WTC11 (cell line): ENCODE data around the gene CCM2. TPM values are rescaled to one million over a fixed set of nuclear protein-coding genes. Genes with fewer than 3 reads are reported as not detected.

ENCODE experiments used
- ATAC-seq: fragments of 200-7000 bp; cut with Tn5 transposase; 2 replicates; pipeline ENCODE4 v1.10.0; 2021; ENCODE audit warnings: mild to moderate bottlenecking, moderate library complexity
- CTCF ChIA-PET: fragments of 300-600 bp; sonication (Branson Sonifier 250); formaldehyde crosslinking; loops from one replicate; lab custom pipeline; 2021; ENCODE audit warnings: antibody characterized with exemption; lab: Charles Lee
- POLR2A ChIA-PET: fragments of 350-600 bp; sonication (Branson Sonifier 250); formaldehyde crosslinking; loops from one replicate; lab custom pipeline; 2021; ENCODE audit warnings: antibody characterized with exemption; lab: Charles Lee
- DNase-seq: peaks from one replicate; pipeline ENCODE4 v3.0.0; 2021; ENCODE audit warnings: low spot score
- H3K27ac Mint-ChIP-seq: 2 replicates; pipeline ENCODE4 v1.8.0; 2021; ENCODE audit warnings: mixed read lengths
- H3K27me3 Mint-ChIP-seq: 2 replicates; pipeline ENCODE4 v1.8.0; 2021; ENCODE audit warnings: low read depth, mild to moderate bottlenecking, moderate library complexity, mixed read lengths
- H3K36me3 Mint-ChIP-seq: 2 replicates; pipeline ENCODE4 v1.8.0; 2021; ENCODE audit warnings: mixed read lengths
- H3K4me1 Mint-ChIP-seq: 2 replicates; pipeline ENCODE4 v1.8.0; 2022; ENCODE audit warnings: mixed read lengths
- H3K4me3 Mint-ChIP-seq: 2 replicates; pipeline ENCODE4 v1.8.0; 2021; ENCODE audit warnings: mild to moderate bottlenecking, moderate library complexity, mixed read lengths
- H3K9me3 Mint-ChIP-seq: 2 replicates; pipeline ENCODE4 v1.8.0; 2021; ENCODE audit warnings: mixed read lengths
- ATF6 ChIP-seq: sonication (generic); formaldehyde crosslinking; IDR thresholded peaks from 2 replicates; pipeline ENCODE4 v1.8.1; 2023; ENCODE audit warnings: mild to moderate bottlenecking, missing genetic modification reagents
- CREM ChIP-seq: sonication (generic); formaldehyde crosslinking; IDR thresholded peaks from 2 replicates; pipeline ENCODE4 v1.8.1; 2022; ENCODE audit warnings: mild to moderate bottlenecking, missing genetic modification reagents, moderate library complexity
- CTCF ChIP-seq: fragments of 200-600 bp; IDR thresholded peaks from 2 replicates; pipeline ENCODE4 v1.8.0; 2022; ENCODE audit warnings: antibody characterized with exemption
- E2F5 ChIP-seq: sonication (generic); formaldehyde crosslinking; IDR thresholded peaks from 2 replicates; pipeline ENCODE4 v1.8.1; 2022; ENCODE audit warnings: mild to moderate bottlenecking, moderate library complexity, missing genetic modification reagents
- FOXP1 ChIP-seq: sonication (generic); formaldehyde crosslinking; IDR thresholded peaks from 2 replicates; pipeline ENCODE4 v1.8.0; 2022; ENCODE audit warnings: missing genetic modification reagents, mild to moderate bottlenecking, moderate library complexity, borderline replicate concordance
- GRHL2 ChIP-seq: fragments of 250-450 bp; sonication (Bioruptor Pico); IDR thresholded peaks from 2 replicates; pipeline ENCODE4 v1.8.0; 2022; ENCODE audit warnings: mild to moderate bottlenecking, moderate library complexity; ENCODE audit not compliant: insufficient replicate concordance, severe bottlenecking
- JUN ChIP-seq: sonication (generic); formaldehyde crosslinking; IDR thresholded peaks from 2 replicates; pipeline ENCODE4 v1.8.0; 2023; ENCODE audit warnings: mild to moderate bottlenecking, missing genetic modification reagents
- MAX ChIP-seq: sonication (generic); formaldehyde crosslinking; IDR thresholded peaks from 2 replicates; pipeline ENCODE4 v1.8.0; 2022; ENCODE audit warnings: mild to moderate bottlenecking, missing genetic modification reagents
- NFATC4 ChIP-seq: fragments of 250-450 bp; sonication (Bioruptor Pico); IDR thresholded peaks from 2 replicates; pipeline ENCODE4 v1.9.0; 2021; ENCODE audit warnings: mild to moderate bottlenecking
- NFYB ChIP-seq: sonication (generic); formaldehyde crosslinking; conservative IDR thresholded peaks from 2 replicates; pipeline ENCODE4 v1.8.0; 2022; ENCODE audit warnings: low read depth, missing genetic modification reagents
- OVOL2 ChIP-seq: fragments of 250-450 bp; sonication (Bioruptor Pico); IDR thresholded peaks from 2 replicates; pipeline ENCODE4 v1.9.0; 2021; ENCODE audit warnings: mild to moderate bottlenecking, borderline replicate concordance
- PRRX2 ChIP-seq: fragments of 250-450 bp; sonication (Bioruptor Pico); IDR thresholded peaks from 2 replicates; pipeline ENCODE4 v1.8.0; 2021; ENCODE audit warnings: mild to moderate bottlenecking
- RORB ChIP-seq: fragments of 250-450 bp; sonication (Bioruptor Pico); IDR thresholded peaks from 2 replicates; pipeline ENCODE4 v1.9.0; 2021; ENCODE audit warnings: mild to moderate bottlenecking
- SMAD3 ChIP-seq: sonication (generic); formaldehyde crosslinking; IDR thresholded peaks from 2 replicates; pipeline ENCODE4 v1.8.0; 2022; ENCODE audit warnings: missing genetic modification reagents, mild to moderate bottlenecking, borderline replicate concordance
- SP1 ChIP-seq: sonication (generic); formaldehyde crosslinking; conservative IDR thresholded peaks from 2 replicates; pipeline ENCODE4 v1.8.1; 2022; ENCODE audit warnings: missing genetic modification reagents
- USF1 ChIP-seq: sonication (generic); formaldehyde crosslinking; IDR thresholded peaks from 2 replicates; pipeline ENCODE4 v1.8.0; 2022; ENCODE audit warnings: mild to moderate bottlenecking, missing genetic modification reagents
- ZNF121 ChIP-seq: sonication (generic); formaldehyde crosslinking; IDR thresholded peaks from 2 replicates; pipeline ENCODE4 v1.8.0; 2023; ENCODE audit warnings: missing genetic modification reagents
- ZNF232 ChIP-seq: sonication (generic); formaldehyde crosslinking; IDR thresholded peaks from 2 replicates; pipeline ENCODE4 v1.8.0; 2022; ENCODE audit warnings: mild to moderate bottlenecking, missing genetic modification reagents
- ZNF263 ChIP-seq: sonication (generic); formaldehyde crosslinking; IDR thresholded peaks from 2 replicates; pipeline ENCODE4 v1.8.1; 2022; ENCODE audit warnings: low read depth, mild to moderate bottlenecking, moderate library complexity, missing genetic modification reagents
- ZNF396 ChIP-seq: fragments of 250-450 bp; sonication (Bioruptor Pico); IDR thresholded peaks from 2 replicates; pipeline ENCODE4 v1.8.0; 2021; ENCODE audit warnings: mild to moderate bottlenecking, moderate library complexity, borderline replicate concordance
- ZNF416 ChIP-seq: fragments of 250-450 bp; sonication (Bioruptor Pico); IDR thresholded peaks from 2 replicates; pipeline ENCODE4 v1.9.0; 2021; ENCODE audit warnings: mild to moderate bottlenecking, inconsistent platforms
- ZSCAN18 ChIP-seq: fragments of 250-450 bp; sonication (Bioruptor Pico); IDR thresholded peaks from 2 replicates; pipeline ENCODE4 v2.1.2; 2022; ENCODE audit warnings: mild to moderate bottlenecking, moderate library complexity
- total RNA-seq: library from RNA; stranded (reverse); gene quantifications from 3 replicates; pipeline ENCODE4 v1.2.3, GENCODE V29; 2021

CCM2 gene
- total RNA-seq, 1 experiment from 2014 or later: 32.7 TPM

- H3K27me3 Mint-ChIP-seq: peaks cover 26% of the 10 kb centered on the region
- H3K4me1 Mint-ChIP-seq: no peaks in the 10 kb centered on the region
- ATAC-seq: no peak
- H3K4me3 Mint-ChIP-seq: no peak overlapping the region
- H3K9me3 Mint-ChIP-seq: no peaks in the 10 kb centered on the region
- H3K27ac Mint-ChIP-seq: no peak overlapping the region
- no peaks in the 10 kb centered on the region for H3K36me3 Mint-ChIP-seq
- POLR2A ChIA-PET: no interaction called here
- CTCF ChIA-PET: interaction anchor here (0.7 kb wide), 1 partner anchor 168 kb away, joined by 3 read pairs; no protein-coding TSS in a partner anchor
- no peak for TF ChIP-seq NFYB
- DNase-seq: no peak
Measured at GRCh38 chr7:44966731-44967538, 33.1 kb upstream of the CCM2 start.

GRCh38 chr7:44967571-44968446 is 32.2 kb upstream of the CCM2 start:
- POLR2A ChIA-PET: no interaction called here
- DNase-seq (peak; percentile 69), ATAC-seq (peak; percentile 47)
- Mint-ChIP-seq H3K4me3 (no peak overlapping the region), H3K27me3 (peaks cover 17% of the 10 kb centered on the region), H3K27ac (no peak overlapping the region), H3K36me3 (no peaks in the 10 kb centered on the region), H3K4me1 (no peaks in the 10 kb centered on the region), H3K9me3 (no peaks in the 10 kb centered on the region)
- TF ChIP-seq ZNF121 (CRISPR knock-in tag): peak; percentile 69; the same call in 1 of the 2 replicates
- no peak for TF ChIP-seq ATF6 (CRISPR knock-in tag)
- peak; percentile 44; the same call in 1 of the 2 replicates for TF ChIP-seq CTCF
- TF ChIP-seq MAX (CRISPR knock-in tag): peak; percentile 80
- CTCF ChIA-PET: no interaction called here

GRCh38 chr7:44969049-44969700 is 30.8 kb upstream of the CCM2 start:
- no peak for ATAC-seq
- Mint-ChIP-seq H3K9me3 (no peaks in the 10 kb centered on the region), H3K36me3 (no peaks in the 10 kb centered on the region), H3K27ac (no peak overlapping the region), H3K4me3 (no peak overlapping the region), H3K27me3 (peaks cover 3% of the 10 kb centered on the region), H3K4me1 (no peaks in the 10 kb centered on the region)
- DNase-seq: no peak
- no peak for TF ChIP-seq ZNF263
- no peak for TF ChIP-seq ZNF396
- TF ChIP-seq FOXP1 (CRISPR knock-in tag): no peak
- no peak for TF ChIP-seq SP1 (CRISPR knock-in tag)
- no peak for TF ChIP-seq SMAD3 (CRISPR knock-in tag)
- no peak for TF ChIP-seq E2F5 (CRISPR knock-in tag)
- TF ChIP-seq GRHL2 (CRISPR knock-in tag): no peak
- no peak for TF ChIP-seq RORB (CRISPR knock-in tag)
- TF ChIP-seq PRRX2 (CRISPR knock-in tag): no peak
- TF ChIP-seq OVOL2: no peak
- no peak for TF ChIP-seq ZNF416 (CRISPR knock-in tag)
- TF ChIP-seq USF1 (CRISPR knock-in tag): no peak
- no peak for TF ChIP-seq JUN (CRISPR knock-in tag)
- no peak for TF ChIP-seq CREM (CRISPR knock-in tag)
- no peak for TF ChIP-seq ZNF232 (CRISPR knock-in tag)
- no peak for TF ChIP-seq ZSCAN18
- no peak for TF ChIP-seq NFATC4 (CRISPR knock-in tag)
- CTCF ChIA-PET: interaction anchor here (1.1 to 1.2 kb wide), 2 partner anchors 30 to 168 kb away, joined by 3 to 5 read pairs; no protein-coding TSS in a partner anchor
- POLR2A ChIA-PET: no interaction called here
